Hematopoietic multipotent progenitor cell treated with erythropoietin and hydrocortisone succinate and interleukin-3 and kit ligand, for 15 days (in vitro differentiated cells): ENCODE measurements around the gene ABLIM1.

Experiments used
- DNase-seq: peaks from one replicate; pipeline ENCODE4 v3.0.0-alpha.2; 2015; ENCODE audit warnings: low spot score

ABLIM1 gene

DNA sequence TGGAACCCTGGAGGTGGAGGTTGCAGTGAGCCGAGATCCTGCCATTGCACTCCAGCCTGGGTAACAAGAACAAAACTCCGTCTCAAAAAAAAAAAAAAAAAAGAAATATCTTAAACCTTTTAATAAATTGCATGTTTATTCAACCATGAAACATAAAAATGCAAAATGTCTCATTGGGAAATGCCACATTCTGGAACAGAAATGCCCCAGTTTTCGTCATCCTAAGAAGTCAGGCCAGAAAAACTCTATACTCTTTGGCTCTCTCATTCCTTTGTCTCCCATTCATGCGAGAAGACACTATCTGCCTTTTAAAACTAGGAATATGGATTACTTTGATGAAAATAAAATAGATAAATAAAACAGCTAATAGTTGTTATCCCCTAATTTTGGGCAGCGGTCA, 21.5 kb upstream of the ABLIM1 start:
- no peak for DNase-seq

DNA sequence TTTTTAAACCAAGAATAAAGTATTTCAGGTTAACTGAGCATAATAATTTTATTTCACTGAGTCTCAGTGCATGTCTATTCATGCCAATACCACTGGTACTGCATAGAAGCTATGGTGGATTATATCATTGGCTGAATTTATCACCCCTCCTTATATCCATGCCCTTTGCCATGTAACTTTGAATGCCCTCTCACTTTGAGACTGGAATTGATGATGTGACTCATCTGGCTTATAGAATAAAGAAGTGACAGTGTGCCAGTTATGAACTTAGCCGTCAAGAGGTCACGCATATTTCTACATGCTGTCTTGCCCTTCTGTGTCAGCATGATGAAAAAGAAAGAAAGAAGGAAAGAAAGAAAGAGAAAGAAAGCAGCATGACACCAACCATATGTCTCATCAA, 20.7 kb upstream of the ABLIM1 start:
- no peak for DNase-seq

- no peak for DNase-seq
Measured at GRCh38 chr10:114678336-114678735, 20.3 kb upstream of the ABLIM1 start.

DNA sequence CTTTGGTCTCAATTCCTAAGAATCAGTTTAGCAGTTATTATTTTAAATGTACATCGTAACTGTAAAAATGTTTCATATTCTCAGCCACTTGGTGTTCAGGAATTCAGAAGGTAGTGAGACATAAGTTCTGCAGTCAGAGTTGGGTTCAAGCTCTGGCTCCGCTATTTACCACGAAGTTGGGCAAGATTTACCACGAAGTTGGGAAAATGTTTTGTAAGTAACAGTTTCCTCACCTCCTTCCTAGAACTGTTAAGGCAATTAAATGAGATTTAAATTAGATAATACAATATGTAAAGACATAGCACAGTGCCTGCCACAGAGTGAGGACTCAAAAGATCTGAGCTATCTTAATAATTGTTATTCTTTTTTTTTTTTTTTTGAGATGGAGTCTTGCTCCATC, 16.3 kb upstream of the ABLIM1 start:
- DNase-seq = no peak

GRCh38 chr10:114669648-114670047, 11.6 kb upstream of the ABLIM1 start:
- no peak for DNase-seq

- no peak for DNase-seq
Measured at GRCh38 chr10:114668375-114669080, 10.5 kb upstream of the ABLIM1 start.

GRCh38 chr10:114665873-114666272, 7.8 kb upstream of the ABLIM1 start:
- DNase-seq = no peak

- no peak for DNase-seq
Measured at GRCh38 chr10:114665406-114665805, 7.3 kb upstream of the ABLIM1 start.

- no peak for DNase-seq
Measured at GRCh38 chr10:114664127-114664526, 6.1 kb upstream of the ABLIM1 start.

GRCh38 chr10:114663626-114664025, 5.6 kb upstream of the ABLIM1 start:
- no peak for DNase-seq

GRCh38 chr10:114662646-114663217, 4.7 kb upstream of the ABLIM1 start:
- DNase-seq = no peak

DNA sequence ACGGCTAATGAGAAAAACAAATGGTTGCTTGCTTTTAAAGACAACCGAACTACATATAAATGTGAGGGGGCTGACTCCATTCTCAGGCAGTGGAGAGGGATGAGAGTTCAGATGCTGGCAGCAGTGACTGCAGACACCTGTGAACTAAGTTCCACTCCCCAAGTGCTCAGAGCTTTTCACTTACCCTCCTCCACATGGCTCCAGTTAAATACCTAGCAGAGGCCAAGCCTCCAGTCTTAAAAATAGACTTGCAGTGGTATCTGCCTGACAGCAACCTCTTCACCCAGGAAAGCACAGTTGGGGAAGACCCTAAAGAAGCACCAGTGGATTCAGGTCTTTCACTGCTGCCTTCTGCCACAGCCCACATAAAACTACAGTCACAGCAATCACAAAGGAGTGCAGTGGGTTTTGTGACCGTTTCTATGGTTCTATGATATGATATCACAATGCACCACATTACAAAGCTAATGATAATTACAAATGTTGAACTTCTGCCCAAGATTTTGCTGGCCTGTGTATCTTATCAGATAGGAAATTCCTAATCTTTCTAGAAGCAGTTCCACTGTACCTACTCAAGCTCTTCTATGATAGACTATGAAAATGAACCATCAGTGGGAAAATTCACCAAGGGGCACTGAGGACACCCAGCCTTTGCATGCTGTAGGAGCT, 3.3 kb upstream of the ABLIM1 start:
- DNase-seq = no peak

- DNase-seq = no peak
Measured at GRCh38 chr10:114655671-114656070, 2.4 kb downstream of the ABLIM1 start.

GRCh38 chr10:114654822-114655575, 3.1 kb downstream of the ABLIM1 start:
- no peak for DNase-seq

GRCh38 chr10:114653926-114654325, 4.1 kb downstream of the ABLIM1 start:
- no peak for DNase-seq

DNA sequence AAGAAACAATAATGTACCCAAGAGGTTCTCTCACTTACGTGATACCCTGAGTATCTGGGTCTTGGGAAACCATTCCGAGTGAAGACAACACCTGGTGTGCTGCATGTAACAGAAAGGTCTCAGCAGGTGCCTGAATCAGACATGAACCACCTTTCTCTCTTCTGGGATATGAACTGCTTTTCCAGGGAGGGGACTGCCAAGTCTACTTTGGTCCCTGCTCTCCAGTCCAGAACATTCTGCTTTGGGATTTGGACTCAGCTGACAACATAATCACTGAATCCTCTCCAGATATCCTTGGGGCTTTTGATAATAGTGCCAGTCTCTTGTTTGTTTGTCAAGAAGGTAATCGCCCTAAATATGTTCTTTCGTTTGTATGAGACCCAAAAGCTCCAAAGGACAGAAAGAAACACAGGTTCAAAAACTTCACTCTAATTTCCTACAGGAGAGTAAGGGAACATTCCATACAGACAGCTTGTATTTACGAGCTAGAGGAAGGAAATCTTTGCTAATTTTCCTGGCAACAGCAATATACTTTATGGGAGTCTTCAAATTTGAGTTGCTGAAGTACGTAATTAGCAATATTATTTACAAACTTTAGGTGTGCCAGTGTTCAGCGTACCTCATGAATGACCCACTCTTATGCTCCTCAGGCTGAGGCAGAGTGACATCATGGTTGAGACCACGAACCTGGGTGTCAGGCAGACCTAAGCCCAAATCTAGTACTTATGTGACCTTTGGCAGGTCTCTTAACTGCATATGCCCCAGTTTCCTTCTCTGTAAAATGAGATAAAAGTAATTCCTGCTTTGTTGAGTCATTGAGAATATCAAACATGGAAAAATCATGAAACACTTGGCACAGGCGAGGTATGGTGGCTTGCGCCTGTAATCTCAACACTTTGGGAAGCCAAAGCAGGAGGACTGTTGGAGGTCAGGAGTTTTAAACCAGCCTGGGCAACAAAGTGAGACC, 5.4 kb downstream of the ABLIM1 start:
- DNase-seq = no peak

DNA sequence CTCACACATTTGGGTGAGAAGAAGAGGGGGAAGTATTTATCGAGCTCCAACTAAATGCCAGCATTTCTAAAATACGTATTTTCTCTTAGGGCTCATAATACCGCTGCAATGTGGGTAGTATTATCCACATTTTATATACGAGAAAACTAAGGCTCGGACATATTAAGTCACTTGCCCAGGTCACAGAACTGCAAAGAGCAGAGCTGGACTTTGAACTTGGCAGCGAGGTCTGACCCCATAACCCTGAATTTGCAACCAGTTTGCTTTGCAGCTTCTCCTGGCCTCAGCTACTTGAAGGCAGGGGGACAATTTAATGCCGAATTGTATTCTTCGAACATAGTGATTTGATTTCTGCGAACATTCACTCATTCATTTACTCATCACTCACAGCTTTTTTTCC, 7.2 kb downstream of the ABLIM1 start:
- no peak for DNase-seq

DNA sequence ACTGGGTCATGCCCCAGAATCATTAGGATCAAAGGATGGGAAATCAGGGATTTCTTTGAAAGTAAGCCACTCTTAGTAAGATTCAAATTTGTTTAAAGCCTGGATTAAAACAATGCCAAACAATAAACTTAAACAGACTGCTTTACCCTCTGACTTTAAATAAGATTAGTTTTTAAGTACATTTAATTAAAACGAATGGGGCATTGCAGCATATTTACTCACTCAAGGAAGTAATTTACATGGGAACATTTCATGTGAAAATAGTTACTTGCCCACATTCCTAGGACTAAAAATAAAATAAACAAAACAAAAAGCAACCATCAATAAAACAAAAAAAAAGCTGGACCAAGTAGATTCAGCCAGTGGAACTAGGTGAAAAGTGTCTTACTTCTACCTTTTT, 7.8 kb downstream of the ABLIM1 start:
- DNase-seq = no peak

DNA sequence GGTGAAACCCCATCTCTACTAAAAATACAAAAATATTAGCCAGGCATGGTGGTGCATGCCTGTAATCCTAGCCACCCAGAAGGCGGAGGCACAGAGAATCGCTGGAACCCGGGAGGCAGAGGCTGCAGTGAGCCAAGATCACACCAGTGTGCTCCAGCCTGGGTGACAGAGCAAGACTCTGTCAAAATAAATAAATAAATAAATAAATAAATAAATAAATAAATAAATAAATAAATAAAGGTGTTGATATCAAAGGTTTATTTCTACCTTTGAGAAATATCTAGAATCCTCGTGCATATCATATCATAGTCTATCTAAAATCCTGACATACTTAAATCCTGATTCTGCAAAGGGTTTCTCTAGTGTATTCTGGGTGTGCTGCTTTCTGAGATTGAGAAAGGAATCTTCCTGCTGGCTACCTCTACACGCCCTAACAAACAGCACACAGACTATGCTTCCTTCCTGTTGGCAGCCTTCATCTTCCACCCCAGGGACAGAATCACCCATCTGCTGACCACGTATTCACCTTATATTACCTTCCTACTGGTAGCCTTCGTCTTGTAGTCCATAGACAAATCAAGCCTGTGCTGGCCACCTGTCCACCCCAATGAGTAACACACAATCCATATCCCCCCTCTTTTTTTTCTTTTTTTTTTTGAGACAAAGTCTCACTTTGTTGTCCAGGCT, 8.7 kb downstream of the ABLIM1 start:
- no peak for DNase-seq

DNA sequence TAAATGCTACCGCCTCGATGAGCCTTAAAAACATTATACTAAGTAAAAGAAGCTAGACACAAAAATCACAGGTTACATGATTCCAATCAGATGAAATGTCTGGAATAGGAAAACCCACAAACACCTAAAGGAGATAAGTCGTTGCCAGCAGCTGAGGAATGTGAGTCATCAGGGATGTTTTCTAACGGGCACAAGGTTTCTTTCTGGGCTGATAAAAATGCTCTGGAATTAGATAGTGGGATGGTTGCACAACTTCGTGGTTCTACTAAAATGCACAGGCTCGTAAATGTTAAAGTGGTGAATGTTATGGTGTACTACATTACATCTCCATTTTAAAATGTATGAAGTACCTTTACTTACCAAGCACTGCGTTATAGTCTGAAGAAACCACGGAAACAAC, 9.7 kb downstream of the ABLIM1 start:
- DNase-seq = no peak

DNA sequence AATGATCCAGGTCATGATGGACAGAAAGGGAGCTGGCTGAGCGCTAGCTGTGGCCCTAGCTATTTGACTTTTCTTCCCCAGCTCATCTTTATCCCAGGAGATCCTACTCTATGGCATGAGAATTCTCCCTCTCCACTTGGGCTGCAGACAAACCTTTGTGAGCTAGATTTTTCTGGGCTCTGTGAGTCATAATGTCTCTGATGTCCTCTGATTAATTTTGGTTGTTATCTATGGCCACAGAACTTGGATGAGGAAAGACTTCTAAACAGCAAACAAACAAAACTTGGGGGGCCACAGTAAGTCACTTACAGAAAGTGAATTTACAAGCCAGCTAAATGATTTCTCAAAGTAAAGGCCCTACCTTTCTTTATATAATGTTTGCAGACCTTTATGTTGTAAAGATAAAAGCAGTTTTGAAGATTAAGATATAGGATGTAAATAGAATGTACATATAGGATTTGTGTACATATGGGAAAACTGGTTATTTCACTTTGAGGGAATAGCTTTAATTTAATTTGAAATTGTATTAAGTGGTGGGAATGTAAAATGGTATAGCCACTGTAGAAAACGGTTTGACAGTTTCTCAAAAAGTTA, 10.4 kb downstream of the ABLIM1 start:
- DNase-seq = no peak
